Trophoblast cell (in vitro differentiated cells and primary cell): Measurements from ENCODE around the gene GPRC5D.

Experiments used
- DNase-seq, 2 donors: peaks; one replicate each; pipeline ENCODE4 v3.0.0-alpha.2; 2016
- H2AFZ ChIP-seq: 2 replicates; pipeline ENCODE4 v1.6.1; 2013; ENCODE audit warnings: low read length, moderate library complexity, mild to moderate bottlenecking; ENCODE audit not compliant: insufficient read depth, poor library complexity
- H2AK5ac ChIP-seq: 2 replicates; pipeline ENCODE4 v1.6.1; 2013; ENCODE audit warnings: mild to moderate bottlenecking, low read length
- H2BK120ac ChIP-seq: 2 replicates; pipeline ENCODE4 v1.6.1; 2013; ENCODE audit warnings: low read length, mild to moderate bottlenecking, moderate library complexity; ENCODE audit not compliant: insufficient read depth, poor library complexity
- H2BK12ac ChIP-seq: 2 replicates; pipeline ENCODE4 v1.6.1; 2013; ENCODE audit warnings: mild to moderate bottlenecking, low read length, moderate library complexity
- H2BK5ac ChIP-seq: 2 replicates; pipeline ENCODE4 v1.6.1; 2013; ENCODE audit warnings: low read length, low read depth, moderate library complexity, mild to moderate bottlenecking; ENCODE audit not compliant: poor library complexity
- H3K14ac ChIP-seq: 2 replicates; pipeline ENCODE4 v1.6.1; 2013; ENCODE audit warnings: mild to moderate bottlenecking, low read length
- H3K18ac ChIP-seq: 2 replicates; pipeline ENCODE4 v1.6.1; 2013; ENCODE audit warnings: mild to moderate bottlenecking, low read length
- H3K23ac ChIP-seq: 2 replicates; pipeline ENCODE4 v1.6.1; 2013; ENCODE audit warnings: low read length
- H3K27ac ChIP-seq: 2 replicates; pipeline ENCODE4 v1.5.1; 2013; ENCODE audit warnings: low read depth, mild to moderate bottlenecking, inconsistent platforms, low read length, moderate library complexity
- H3K27me3 ChIP-seq: 2 replicates; pipeline ENCODE4 v1.6.1; 2013; ENCODE audit warnings: inconsistent platforms, mild to moderate bottlenecking, low read length, moderate library complexity; ENCODE audit not compliant: insufficient read depth
- H3K36me3 ChIP-seq, 2 experiments: 1 replicate in 1 of 2; 2 replicates in 1 of 2; pipeline ENCODE4 v1.6.1; 2013; ENCODE audit warnings: low read length in 2 of 2, mild to moderate bottlenecking in 2 of 2, moderate library complexity in 1 of 2; ENCODE audit not compliant: insufficient read depth in 2 of 2, control insufficient read depth in 1 of 2
- H3K4ac ChIP-seq: 2 replicates; pipeline ENCODE4 v1.6.1; 2013; ENCODE audit warnings: low read depth, mild to moderate bottlenecking, low read length, moderate library complexity
- H3K4me1 ChIP-seq, 2 experiments: 1 replicate in 1 of 2; 2 replicates in 1 of 2; pipeline ENCODE4 v1.6.1; 2013; ENCODE audit warnings: low read length in 2 of 2, mild to moderate bottlenecking in 2 of 2, moderate library complexity in 1 of 2; ENCODE audit not compliant: insufficient read depth in 2 of 2, control insufficient read depth in 1 of 2
- H3K4me2 ChIP-seq: 2 replicates; pipeline ENCODE4 v1.6.1; 2013; ENCODE audit warnings: inconsistent platforms, mild to moderate bottlenecking, low read length, moderate library complexity
- H3K4me3 ChIP-seq: 2 replicates; pipeline ENCODE4 v1.5.1; 2013; ENCODE audit warnings: mild to moderate bottlenecking, low read depth, low read length, inconsistent platforms
- H3K79me1 ChIP-seq: one replicate; pipeline ENCODE4 v1.6.1; 2013; ENCODE audit warnings: low read length
- H3K79me2 ChIP-seq: 2 replicates; pipeline ENCODE4 v1.6.1; 2013; ENCODE audit warnings: low read length, mild to moderate bottlenecking; ENCODE audit not compliant: control insufficient read depth, insufficient read depth, poor library complexity
- H3K9ac ChIP-seq: 2 replicates; pipeline ENCODE4 v1.6.1; 2013; ENCODE audit warnings: mild to moderate bottlenecking, low read length
- H3K9me3 ChIP-seq: 2 replicates; pipeline ENCODE4 v1.6.1; 2013; ENCODE audit warnings: low read depth, mild to moderate bottlenecking, control low read depth, inconsistent platforms, low read length; ENCODE audit not compliant: insufficient read depth
- H4K12ac ChIP-seq: 2 replicates; pipeline ENCODE4 v1.6.1; 2013; ENCODE audit warnings: low read depth, mild to moderate bottlenecking, low read length, moderate library complexity
- H4K8ac ChIP-seq: 2 replicates; pipeline ENCODE4 v1.6.1; 2013; ENCODE audit warnings: low read depth, mild to moderate bottlenecking, low read length, moderate library complexity
- H4K91ac ChIP-seq: one replicate; pipeline ENCODE4 v1.6.1; 2013; ENCODE audit warnings: low read depth, mild to moderate bottlenecking, low read length, moderate library complexity
- WGBS: extraction: QIAGEN DNeasy Blood & Tissue Kit; methylation state at CpG from one replicate; pipeline ENCODE4 v1.1.7; 2013; ENCODE audit warnings: missing lambda C conversion rate; ENCODE audit not compliant: insufficient read length, insufficient coverage; ENCODE audit errors: extremely low coverage; 5-methylcytosine and 5-hydroxymethylcytosine counted together

The GPRC5D gene

DNA sequence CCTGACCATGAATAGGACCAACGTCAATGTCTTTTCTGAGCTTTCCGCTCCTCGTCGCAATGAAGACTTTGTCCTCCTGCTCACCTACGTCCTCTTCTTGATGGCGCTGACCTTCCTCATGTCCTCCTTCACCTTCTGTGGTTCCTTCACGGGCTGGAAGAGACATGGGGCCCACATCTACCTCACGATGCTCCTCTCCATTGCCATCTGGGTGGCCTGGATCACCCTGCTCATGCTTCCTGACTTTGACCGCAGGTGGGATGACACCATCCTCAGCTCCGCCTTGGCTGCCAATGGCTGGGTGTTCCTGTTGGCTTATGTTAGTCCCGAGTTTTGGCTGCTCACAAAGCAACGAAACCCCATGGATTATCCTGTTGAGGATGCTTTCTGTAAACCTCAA lies 43.3 kb downstream of the GPRC5D start:
- Histone ChIP-seq H4K8ac (no peak overlapping the region), H2BK12ac (no peak overlapping the region), H2AFZ (no peak overlapping the region), H3K4ac (no peak overlapping the region), H3K18ac (no peak overlapping the region), H3K36me3 (peaks cover 24 to 34% of the 10 kb centered on the region in 2 experiments), H4K91ac (no peak overlapping the region), H3K27ac (no peak overlapping the region), H2AK5ac (no peak overlapping the region), H4K12ac (no peak overlapping the region), H3K4me1 (peaks cover 11% of the 10 kb centered on the region in 2 experiments), H3K27me3 (no peaks in the 10 kb centered on the region), H3K14ac (no peak overlapping the region), H2BK120ac (no peak overlapping the region), H3K4me2 (no peak overlapping the region), H3K79me2 (no peaks in the 10 kb centered on the region), H3K9ac (no peak overlapping the region), H3K4me3 (no peak overlapping the region), H2BK5ac (no peak overlapping the region), H3K79me1 (no peaks in the 10 kb centered on the region), H3K23ac (no peak overlapping the region), H3K9me3 (no peaks in the 10 kb centered on the region)
- WGBS = no CpG with 5 or more reads among the region's 12 CpGs
- DNase-seq = no peak

GRCh38 chr12:12908252-12908651 lies 43.7 kb downstream of the GPRC5D start:
- H3K79me2 ChIP-seq = no peaks in the 10 kb centered on the region
- H3K79me1 ChIP-seq = no peaks in the 10 kb centered on the region
- no peak overlapping the region for H3K4ac ChIP-seq
- H3K27ac ChIP-seq = no peak overlapping the region
- no peak overlapping the region for H2BK5ac ChIP-seq
- no peak overlapping the region for H2AK5ac ChIP-seq
- no peak overlapping the region for H4K91ac ChIP-seq
- no peaks in the 10 kb centered on the region for H3K9me3 ChIP-seq
- H2BK120ac ChIP-seq = no peak overlapping the region
- no peak overlapping the region for H3K23ac ChIP-seq
- no peak overlapping the region for H4K8ac ChIP-seq
- no peaks in the 10 kb centered on the region for H3K27me3 ChIP-seq
- H2AFZ ChIP-seq = no peak overlapping the region
- no peak overlapping the region for H3K4me3 ChIP-seq
- H2BK12ac ChIP-seq = no peak overlapping the region
- H3K18ac ChIP-seq = no peak overlapping the region
- no peak overlapping the region for H4K12ac ChIP-seq
- H3K4me1 ChIP-seq = peaks cover 8 to 9% of the 10 kb centered on the region in 2 experiments
- no peak overlapping the region for H3K9ac ChIP-seq
- no peak for DNase-seq
- H3K36me3 ChIP-seq = peaks cover 24 to 30% of the 10 kb centered on the region in 2 experiments
- no peak overlapping the region for H3K14ac ChIP-seq
- no peak overlapping the region for H3K4me2 ChIP-seq
- WGBS = no CpG with 5 or more reads among the region's 14 CpGs

DNA sequence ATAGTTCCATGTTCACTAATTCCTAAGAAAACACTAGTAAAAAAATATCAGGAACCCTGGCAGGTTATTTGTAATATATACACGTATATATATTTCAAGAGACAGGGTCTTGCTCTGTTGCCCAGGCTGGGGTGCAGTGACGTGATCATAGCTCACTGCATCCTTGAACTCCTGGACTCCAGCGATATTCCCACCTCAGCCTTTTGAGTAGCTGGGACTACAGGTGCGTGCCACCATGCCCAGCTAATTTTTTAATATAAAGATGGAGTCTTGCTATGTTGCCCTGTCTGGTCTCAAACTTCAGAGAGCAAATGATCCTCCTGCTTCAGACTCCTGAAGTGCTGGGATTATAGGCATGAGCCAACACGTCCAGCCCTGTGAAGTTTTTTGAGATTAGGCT lies 44.4 kb downstream of the GPRC5D start:
- no peak for DNase-seq
- H4K8ac ChIP-seq = no peak overlapping the region
- no peak overlapping the region for H3K27ac ChIP-seq
- no peaks in the 10 kb centered on the region for H3K9me3 ChIP-seq
- H2AK5ac ChIP-seq = no peak overlapping the region
- no peaks in the 10 kb centered on the region for H3K27me3 ChIP-seq
- no peak overlapping the region for H2AFZ ChIP-seq
- no peak overlapping the region for H3K4me2 ChIP-seq
- peaks cover 2 to 3% of the 10 kb centered on the region in 2 experiments for H3K4me1 ChIP-seq
- no peak overlapping the region for H4K12ac ChIP-seq
- H3K79me1 ChIP-seq = no peaks in the 10 kb centered on the region
- no peak overlapping the region for H3K9ac ChIP-seq
- no peak overlapping the region for H4K91ac ChIP-seq
- no peak overlapping the region for H3K23ac ChIP-seq
- H3K18ac ChIP-seq = no peak overlapping the region
- no peak overlapping the region for H3K14ac ChIP-seq
- H3K4ac ChIP-seq = no peak overlapping the region
- no peak overlapping the region for H3K4me3 ChIP-seq
- no peak overlapping the region for H2BK120ac ChIP-seq
- no peak overlapping the region for H2BK12ac ChIP-seq
- no peaks in the 10 kb centered on the region for H3K79me2 ChIP-seq
- no peak overlapping the region for H2BK5ac ChIP-seq
- H3K36me3 ChIP-seq = peaks cover 18 to 23% of the 10 kb centered on the region in 2 experiments
- no CpG with 5 or more reads among the region's 5 CpGs for WGBS

DNA sequence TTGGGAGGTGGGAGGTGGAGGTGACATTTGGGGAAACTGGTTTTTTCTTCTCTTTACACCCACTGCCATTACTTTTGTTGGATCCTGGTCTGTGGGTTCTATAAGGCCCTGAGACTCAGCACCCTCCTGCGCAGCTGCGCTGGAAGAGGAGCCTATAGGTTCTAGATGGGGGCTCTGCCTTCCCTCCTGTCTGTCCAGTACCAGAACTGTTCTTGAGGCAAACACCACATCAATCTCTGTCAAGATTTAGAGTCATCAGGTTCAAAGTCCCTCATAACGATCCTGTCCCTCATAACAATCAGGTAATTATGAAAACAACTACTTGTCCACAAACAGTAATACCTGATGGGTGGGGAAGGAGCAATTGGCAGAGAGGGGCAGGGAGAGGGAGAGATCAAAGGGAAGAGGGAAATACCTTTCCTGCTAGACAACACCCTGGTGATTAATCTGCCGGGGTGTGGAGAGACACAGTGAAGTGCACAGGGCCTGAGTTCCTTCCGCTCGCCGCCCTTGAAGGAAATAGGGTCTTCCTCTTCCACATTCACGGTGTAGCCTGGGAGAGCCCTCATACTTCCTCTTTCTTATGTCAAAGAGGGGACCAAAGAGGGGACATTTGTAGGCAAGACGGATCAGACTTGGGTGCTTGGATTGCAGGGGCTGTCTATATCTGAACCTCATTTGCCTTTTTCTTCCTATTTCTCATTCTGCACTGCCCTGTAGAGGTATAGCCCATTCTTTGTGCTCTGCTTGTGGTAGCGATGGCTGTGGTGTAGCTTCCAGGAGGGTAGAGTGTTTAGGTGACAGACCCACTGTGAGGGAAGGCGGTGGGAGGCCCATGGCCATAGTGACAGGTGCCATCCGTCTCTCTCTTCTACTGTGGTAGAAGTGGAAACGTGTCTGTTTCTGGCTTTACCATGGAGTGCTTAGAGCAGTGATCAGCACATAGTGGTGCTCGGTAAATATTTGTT lies 48.0 kb downstream of the GPRC5D start:
- no CpG with 5 or more reads among the region's 14 CpGs for WGBS
- no peak for DNase-seq
- H3K79me2 ChIP-seq = no peaks in the 10 kb centered on the region

More for the DNA sequence above, 48.0 kb downstream of the GPRC5D start:
- peaks cover 8 to 9% of the 10 kb centered on the region in 2 experiments for H3K36me3 ChIP-seq
- no peak overlapping the region for H3K14ac ChIP-seq
- no peak overlapping the region for H3K23ac ChIP-seq
- H3K27me3 ChIP-seq = no peaks in the 10 kb centered on the region
- no peak overlapping the region for H3K4me2 ChIP-seq
- H4K8ac ChIP-seq = no peak overlapping the region
- H3K4ac ChIP-seq = no peak overlapping the region
- H3K27ac ChIP-seq = no peak overlapping the region
- no peak overlapping the region for H4K12ac ChIP-seq
- no peak overlapping the region for H2BK12ac ChIP-seq
- peaks cover 0 to 9% of the 10 kb centered on the region in 2 experiments for H3K4me1 ChIP-seq
- H4K91ac ChIP-seq = no peak overlapping the region
- H2AFZ ChIP-seq = no peak overlapping the region
- no peak overlapping the region for H3K18ac ChIP-seq
- H2AK5ac ChIP-seq = no peak overlapping the region
- H3K9me3 ChIP-seq = no peaks in the 10 kb centered on the region
- H3K9ac ChIP-seq = no peak overlapping the region
- H2BK120ac ChIP-seq = no peak overlapping the region
- H3K79me1 ChIP-seq = no peaks in the 10 kb centered on the region
- H3K4me3 ChIP-seq = no peak overlapping the region
- H2BK5ac ChIP-seq = no peak overlapping the region
